Hepatocyte (in vitro differentiated cells): Measurements from ENCODE around the gene ZDBF2. TPM values are rescaled to one million over a fixed set of nuclear protein-coding genes. Genes with fewer than 3 reads are reported as not detected.

ENCODE experiments used
- DNase-seq: peaks from one replicate; pipeline ENCODE4 v3.0.0-alpha.2; 2016; ENCODE audit warnings: low spot score
- H2AFZ ChIP-seq: fragments of 200-600 bp; sonication (generic); 2 replicates; pipeline ENCODE4 v1.6.0; 2016; ENCODE audit warnings: antibody characterized with exemption, mild to moderate bottlenecking
- H3K27ac ChIP-seq: fragments of 200-600 bp; sonication (generic); 2 replicates; pipeline ENCODE4 v1.5.1; 2016; ENCODE audit warnings: mild to moderate bottlenecking
- H3K27me3 ChIP-seq: fragments of 200-600 bp; sonication (generic); 2 replicates; pipeline ENCODE4 v1.6.1; 2016
- H3K36me3 ChIP-seq: fragments of 200-600 bp; sonication (generic); replicated peaks from 2 replicates; pipeline ENCODE4 v1.5.1; 2016; ENCODE audit warnings: low read depth; ENCODE audit not compliant: insufficient read depth
- H3K4me1 ChIP-seq: fragments of 200-600 bp; sonication (generic); 2 replicates; pipeline ENCODE4 v1.5.1; 2016; ENCODE audit warnings: mild to moderate bottlenecking, moderate library complexity; ENCODE audit not compliant: insufficient read depth
- H3K4me2 ChIP-seq: fragments of 200-600 bp; sonication (generic); 2 replicates; pipeline ENCODE4 v1.6.0; 2016
- H3K4me3 ChIP-seq: fragments of 200-600 bp; sonication (generic); 2 replicates; pipeline ENCODE4 v1.5.1; 2016; ENCODE audit warnings: mild to moderate bottlenecking
- H3K79me2 ChIP-seq: fragments of 200-600 bp; sonication (generic); 2 replicates; pipeline ENCODE4 v1.6.0; 2017; ENCODE audit warnings: mild to moderate bottlenecking
- H3K9me2 ChIP-seq: fragments of 200-600 bp; sonication (generic); replicated peaks from 2 replicates; pipeline ENCODE4 v1.6.0; 2017; ENCODE audit warnings: mild to moderate bottlenecking; ENCODE audit not compliant: insufficient read depth
- H3K9me3 ChIP-seq: fragments of 200-600 bp; sonication (generic); 2 replicates; pipeline ENCODE4 v1.5.1; 2016; ENCODE audit warnings: low read depth, mild to moderate bottlenecking
- H4K20me1 ChIP-seq: fragments of 200-600 bp; sonication (generic); 2 replicates; pipeline ENCODE4 v1.6.0; 2016; ENCODE audit warnings: mild to moderate bottlenecking; ENCODE audit not compliant: insufficient read depth, poor library complexity, severe bottlenecking
- EZH2 ChIP-seq: fragments of 200-600 bp; sonication (generic); IDR thresholded peaks from 2 replicates; pipeline ENCODE4 v1.6.1; 2016; ENCODE audit warnings: antibody characterized with exemption, mild to moderate bottlenecking, borderline replicate concordance
- EZH2phosphoT487 ChIP-seq: fragments of 200-600 bp; sonication (generic); IDR thresholded peaks from one replicate; pipeline ENCODE4 v1.6.1; 2018; ENCODE audit warnings: antibody characterized with exemption, mild to moderate bottlenecking, low read depth, moderate library complexity; ENCODE audit not compliant: unreplicated experiment, severe bottlenecking
- WGBS: methylation state at CpG from one replicate; pipeline ENCODE4 v1.1.6; 2016; ENCODE audit warnings: low lambda C conversion rate; ENCODE audit errors: missing lambda C conversion rate; 5-methylcytosine and 5-hydroxymethylcytosine counted together
- polyA plus RNA-seq: library from polyadenylated mRNA; unstranded; fragments of >200 nt; fragmentation: Nextera tagmentation; extraction: Ambion mirVana; gene quantifications from 2 replicates; pipeline ENCODE4 v1.2.1, GENCODE V29; 2016
- total RNA-seq: library from RNA; depleted of rRNA; stranded (reverse); fragments of >200 nt; gene quantifications from 2 replicates; pipeline ENCODE4 v1.2.3, GENCODE V29; 2014
- TF ChIP-seq, protein P1 (sequence below): fragments of 200-600 bp; sonication (generic); IDR thresholded peaks from 2 replicates; pipeline ENCODE4 v1.5.1; 2016; ENCODE audit warnings: antibody characterized with exemption, mild to moderate bottlenecking; ENCODE audit not compliant: poor library complexity

Gene ZDBF2
- total and polyA plus RNA-seq, 2 experiments from 2014 or later, result 3.4 to 14.0 TPM

DNA sequence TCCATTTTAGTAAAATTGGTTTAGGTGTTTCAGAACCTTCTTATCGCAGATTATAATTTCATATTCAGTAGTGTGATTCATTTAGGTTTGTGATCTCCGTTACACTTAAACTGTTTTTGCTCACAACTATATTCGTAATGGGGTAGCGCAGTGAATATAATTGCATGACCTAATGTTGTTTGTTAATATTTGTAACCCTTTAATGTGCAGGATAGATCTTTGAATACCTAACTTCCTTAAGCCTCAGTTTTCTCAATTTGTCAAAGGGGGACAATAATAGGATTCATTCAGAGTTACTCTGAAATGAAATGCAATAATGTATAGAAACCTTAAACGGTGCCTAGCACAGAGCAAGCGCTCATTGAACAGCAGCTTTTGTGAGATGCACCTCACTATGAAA is 558 bp upstream of the ZDBF2 start:
- Histone ChIP-seq H3K27ac (peak overlapping the region; percentile 95), H3K79me2 (peaks cover 29% of the 10 kb centered on the region)

GRCh38 chr2:206275312-206276055 is 1.0 kb downstream of the ZDBF2 start:
- DNase-seq, result peak; percentile 46
- Histone ChIP-seq H3K9me3 (no peaks in the 10 kb centered on the region), H3K79me2 (peaks cover 29% of the 10 kb centered on the region), H3K4me3 (peak overlapping the region; percentile 25), H2AFZ (peak overlapping the region; percentile 95), H3K27me3 (peaks cover 66% of the 10 kb centered on the region), H3K36me3 (no peaks in the 10 kb centered on the region), H3K4me2 (peak overlapping the region; percentile 80), H3K4me1 (no peaks in the 10 kb centered on the region), H3K9me2 (no peaks in the 10 kb centered on the region), H3K27ac (peak overlapping the region; percentile 95), H4K20me1 (peaks cover 9% of the 10 kb centered on the region)
- WGBS, result 1% methylated on average over 21 of the region's 23 CpGs
- TF ChIP-seq EZH2 (no peak), EZH2phosphoT487 (no peak)
- TF ChIP-seq, protein P1, sequence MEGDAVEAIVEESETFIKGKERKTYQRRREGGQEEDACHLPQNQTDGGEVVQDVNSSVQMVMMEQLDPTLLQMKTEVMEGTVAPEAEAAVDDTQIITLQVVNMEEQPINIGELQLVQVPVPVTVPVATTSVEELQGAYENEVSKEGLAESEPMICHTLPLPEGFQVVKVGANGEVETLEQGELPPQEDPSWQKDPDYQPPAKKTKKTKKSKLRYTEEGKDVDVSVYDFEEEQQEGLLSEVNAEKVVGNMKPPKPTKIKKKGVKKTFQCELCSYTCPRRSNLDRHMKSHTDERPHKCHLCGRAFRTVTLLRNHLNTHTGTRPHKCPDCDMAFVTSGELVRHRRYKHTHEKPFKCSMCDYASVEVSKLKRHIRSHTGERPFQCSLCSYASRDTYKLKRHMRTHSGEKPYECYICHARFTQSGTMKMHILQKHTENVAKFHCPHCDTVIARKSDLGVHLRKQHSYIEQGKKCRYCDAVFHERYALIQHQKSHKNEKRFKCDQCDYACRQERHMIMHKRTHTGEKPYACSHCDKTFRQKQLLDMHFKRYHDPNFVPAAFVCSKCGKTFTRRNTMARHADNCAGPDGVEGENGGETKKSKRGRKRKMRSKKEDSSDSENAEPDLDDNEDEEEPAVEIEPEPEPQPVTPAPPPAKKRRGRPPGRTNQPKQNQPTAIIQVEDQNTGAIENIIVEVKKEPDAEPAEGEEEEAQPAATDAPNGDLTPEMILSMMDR, result no peak

More for the DNA sequence above, 558 bp upstream of the ZDBF2 start:
- H3K27me3 ChIP-seq, result peaks cover 77% of the 10 kb centered on the region
- H4K20me1 ChIP-seq, result peaks cover 9% of the 10 kb centered on the region
- H2AFZ ChIP-seq, result peak overlapping the region; percentile 95
- H3K4me1 ChIP-seq, result no peaks in the 10 kb centered on the region
- H3K4me2 ChIP-seq, result peak overlapping the region; percentile 80
- H3K4me3 ChIP-seq, result peak overlapping the region; percentile 25
- no peaks in the 10 kb centered on the region for H3K9me2 ChIP-seq
- no peaks in the 10 kb centered on the region for H3K36me3 ChIP-seq
- H3K9me3 ChIP-seq, result no peaks in the 10 kb centered on the region
- WGBS, result 23% methylated on average over 6 of the region's 6 CpGs
- no peak for DNase-seq
- TF ChIP-seq, protein P1, result no peak
- TF ChIP-seq EZH2, result peak; percentile 74
- TF ChIP-seq EZH2phosphoT487, result no peak

- H3K4me3 ChIP-seq, result peak overlapping the region; percentile 25
- no peaks in the 10 kb centered on the region for H3K36me3 ChIP-seq
- H3K9me3 ChIP-seq, result no peaks in the 10 kb centered on the region
- peaks cover 9% of the 10 kb centered on the region for H4K20me1 ChIP-seq
- H3K9me2 ChIP-seq, result no peaks in the 10 kb centered on the region
- 20% methylated on average over 12 of the region's 12 CpGs for WGBS
- H3K79me2 ChIP-seq, result peaks cover 29% of the 10 kb centered on the region
- peak overlapping the region; percentile 80 for H3K4me2 ChIP-seq
- no peak overlapping the region for H3K27ac ChIP-seq
- DNase-seq, result no peak
- no peak overlapping the region for H2AFZ ChIP-seq
- peaks cover 57% of the 10 kb centered on the region for H3K27me3 ChIP-seq
- no peaks in the 10 kb centered on the region for H3K4me1 ChIP-seq
- TF ChIP-seq EZH2phosphoT487 (no peak), EZH2 (no peak)
- TF ChIP-seq, protein P1, result no peak
These were observed 1.9 kb downstream of the ZDBF2 start for GRCh38 chr2:206276169-206276942.
